HL-60/S4 (cell line): ENCODE results near the gene PBX4.

Experiments used
- in situ Hi-C: fragments of 300-500 bp; cut with MboI; formaldehyde crosslinking; loops from 2 replicates; pipeline ENCODE4 v1.14.3; 2022; ENCODE audit warnings: low sequenced_read_pairs

Gene PBX4

GRCh38 chr19:19531951-19532805, 86.3 kb downstream of the PBX4 start:
- in situ Hi-C loops: loop anchor here (25.0 kb wide), 2 partner anchors 405 to 730 kb away; no protein-coding TSS in a partner anchor

DNA sequence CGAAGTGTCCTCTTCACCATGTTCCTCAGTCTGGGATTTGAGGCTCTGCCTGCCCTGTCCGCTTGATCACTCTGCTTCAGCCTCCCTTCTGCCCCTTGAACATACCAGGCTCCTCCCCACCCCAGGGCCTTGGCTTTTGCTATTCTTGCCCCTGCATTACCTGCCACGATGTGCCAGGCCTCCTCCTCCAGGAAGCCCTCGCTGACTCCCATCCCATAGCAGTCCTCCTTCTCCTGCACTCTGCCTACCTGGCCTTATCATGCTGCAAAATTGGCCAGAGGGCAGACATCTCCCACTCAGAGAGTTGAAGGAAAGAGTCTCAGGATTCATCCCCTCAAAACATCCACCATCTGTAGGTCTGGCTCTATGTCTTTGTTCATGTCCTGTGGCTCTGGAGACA, 87.6 kb downstream of the PBX4 start:
- in situ Hi-C loops: loop anchor here (25.0 kb wide), 2 partner anchors 406 to 731 kb away; no protein-coding TSS in a partner anchor

DNA sequence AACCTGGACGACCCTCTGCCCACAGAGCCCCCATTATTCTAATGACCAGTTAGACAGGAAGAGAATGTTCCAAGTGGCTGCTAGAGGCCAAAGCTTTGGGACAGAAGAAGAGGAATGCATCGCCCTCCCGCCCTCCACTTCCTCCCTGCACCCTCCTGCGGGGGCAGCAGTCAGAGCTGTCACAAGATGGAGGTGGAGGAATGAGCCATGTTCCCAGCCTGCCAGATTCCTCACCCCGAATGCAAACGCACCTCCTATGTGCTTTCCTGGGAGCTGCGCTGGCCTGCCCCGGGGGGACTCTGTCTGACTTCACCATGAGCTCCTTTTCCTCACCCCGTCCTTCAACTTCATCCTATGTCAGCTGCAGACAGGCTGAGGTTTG, 88.1 kb downstream of the PBX4 start:
- in situ Hi-C loops: loop anchor here (25.0 kb wide), 2 partner anchors 407 to 732 kb away; no protein-coding TSS in a partner anchor

- in situ Hi-C loops: loop anchor here (10.0 to 25.0 kb wide), 3 partner anchors 115 to 732 kb away; partner anchors contain the start of gene GMIP
Observed at GRCh38 chr19:19529783-19530422, 88.6 kb downstream of the PBX4 start.

DNA sequence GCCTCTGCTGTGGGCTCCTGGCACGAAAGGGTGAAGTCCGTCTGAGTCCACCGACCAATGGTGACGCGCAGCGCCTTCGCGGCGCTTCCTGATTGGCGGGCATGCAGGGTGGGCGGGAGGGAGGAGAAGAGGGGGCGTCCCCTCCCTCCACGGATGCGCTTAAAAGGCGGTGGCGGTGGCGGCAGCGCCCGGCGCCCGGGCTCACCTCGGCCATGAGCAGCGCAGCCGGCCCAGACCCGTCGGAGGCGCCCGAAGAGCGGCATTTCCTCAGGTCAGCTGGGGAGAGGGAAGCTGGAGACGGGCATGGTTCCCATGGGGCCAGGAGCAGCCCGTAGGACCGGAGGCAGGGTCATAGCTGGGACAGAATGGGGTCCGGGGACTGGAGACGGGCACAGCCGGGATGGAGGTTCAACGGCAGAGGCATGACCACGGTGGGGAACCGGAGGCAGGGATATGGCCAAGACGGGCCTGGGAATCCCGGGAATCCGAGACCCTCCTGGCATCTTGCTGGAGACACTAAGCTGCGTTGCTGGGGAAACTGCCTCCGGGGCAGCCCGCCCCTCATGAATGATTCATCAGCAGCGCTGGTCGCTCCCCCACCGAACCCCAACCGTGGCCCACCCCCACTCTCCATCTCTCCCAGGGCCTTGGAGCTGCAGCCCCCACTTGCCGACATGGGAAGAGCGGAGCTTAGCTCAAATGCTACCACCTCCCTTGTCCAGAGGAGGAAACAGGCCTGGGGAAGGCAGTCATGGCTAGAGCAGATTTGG, 89.6 kb downstream of the PBX4 start, which contains the start of gene YJEFN3:
TSS of gene YJEFN3 (plus strand) at position 191 of the 770 bp plus-strand sequence. CDS start at position 213, 22 bp downstream.
- in situ Hi-C loops: loop anchor here (10.0 to 25.0 kb wide), 3 partner anchors 116 to 733 kb away; partner anchors contain the start of gene GMIP

DNA sequence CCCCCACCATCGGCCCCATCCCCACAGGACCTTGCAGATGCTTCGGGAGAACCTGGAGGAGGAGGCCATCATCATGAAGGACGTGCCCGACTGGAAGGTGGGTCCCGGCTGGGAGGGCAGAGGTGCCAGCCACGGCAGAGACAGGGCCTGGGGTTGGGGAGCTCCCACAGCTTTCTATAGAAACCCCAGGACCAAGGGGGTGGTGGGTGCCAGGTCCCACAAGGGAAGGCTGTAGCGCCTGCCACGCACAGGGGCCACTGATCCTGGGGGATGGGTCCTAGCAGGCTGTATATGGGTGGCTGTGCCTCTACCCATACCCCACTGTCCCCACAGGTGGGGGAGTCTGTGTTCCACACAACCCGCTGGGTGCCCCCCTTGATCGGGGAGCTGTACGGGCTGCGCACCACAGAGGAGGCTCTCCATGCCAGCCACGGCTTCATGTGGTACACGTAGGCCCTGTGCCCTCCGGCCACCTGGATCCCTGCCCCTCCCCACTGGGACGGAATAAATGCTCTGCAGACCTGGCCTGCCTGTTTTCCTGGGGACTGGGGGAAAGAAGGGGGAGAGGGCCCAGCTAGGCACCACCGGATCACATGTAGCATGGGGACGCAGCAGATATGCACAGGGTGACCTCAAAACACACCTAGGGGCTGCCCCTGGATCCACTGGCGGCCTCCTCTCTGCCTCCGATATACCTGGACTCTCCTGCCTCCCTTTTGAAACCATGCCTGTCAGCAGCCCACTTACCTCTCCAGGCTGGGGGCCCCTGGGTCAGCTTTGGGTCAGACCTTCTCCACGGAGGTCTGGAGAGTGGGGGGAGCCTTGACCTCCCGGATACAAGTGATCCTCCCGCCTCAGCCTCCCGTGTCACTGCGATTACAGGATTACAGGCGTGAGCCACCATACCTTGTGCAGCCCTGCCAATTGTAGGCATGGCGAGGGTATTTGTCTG, 90.5 kb downstream of the PBX4 start:
- in situ Hi-C loops: loop anchor here (10.0 to 25.0 kb wide), 3 partner anchors 117 to 734 kb away; partner anchors contain the start of gene GMIP

DNA sequence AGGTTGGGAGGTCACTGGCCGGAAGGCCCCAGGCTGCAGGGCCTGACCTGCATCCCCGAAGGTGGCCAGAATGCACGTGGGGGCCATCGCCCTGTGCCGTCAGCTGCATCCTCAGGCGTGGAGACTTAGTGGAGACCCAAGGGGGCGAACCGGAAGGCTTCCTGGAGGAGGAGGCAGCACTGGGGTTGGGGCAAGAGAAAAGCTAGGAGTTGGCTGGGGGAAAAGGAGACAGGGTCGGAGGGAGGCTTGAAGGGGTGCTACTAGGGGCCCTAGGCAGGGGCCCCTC, 91.2 kb downstream of the PBX4 start:
- in situ Hi-C loops: loop anchor here (10.0 to 25.0 kb wide), 3 partner anchors 117 to 735 kb away; partner anchors contain the start of gene GMIP

GRCh38 chr19:19526581-19527370, 91.7 kb downstream of the PBX4 start:
- in situ Hi-C loops: loop anchor here (10.0 to 25.0 kb wide), 3 partner anchors 118 to 736 kb away; partner anchors contain the start of gene GMIP

DNA sequence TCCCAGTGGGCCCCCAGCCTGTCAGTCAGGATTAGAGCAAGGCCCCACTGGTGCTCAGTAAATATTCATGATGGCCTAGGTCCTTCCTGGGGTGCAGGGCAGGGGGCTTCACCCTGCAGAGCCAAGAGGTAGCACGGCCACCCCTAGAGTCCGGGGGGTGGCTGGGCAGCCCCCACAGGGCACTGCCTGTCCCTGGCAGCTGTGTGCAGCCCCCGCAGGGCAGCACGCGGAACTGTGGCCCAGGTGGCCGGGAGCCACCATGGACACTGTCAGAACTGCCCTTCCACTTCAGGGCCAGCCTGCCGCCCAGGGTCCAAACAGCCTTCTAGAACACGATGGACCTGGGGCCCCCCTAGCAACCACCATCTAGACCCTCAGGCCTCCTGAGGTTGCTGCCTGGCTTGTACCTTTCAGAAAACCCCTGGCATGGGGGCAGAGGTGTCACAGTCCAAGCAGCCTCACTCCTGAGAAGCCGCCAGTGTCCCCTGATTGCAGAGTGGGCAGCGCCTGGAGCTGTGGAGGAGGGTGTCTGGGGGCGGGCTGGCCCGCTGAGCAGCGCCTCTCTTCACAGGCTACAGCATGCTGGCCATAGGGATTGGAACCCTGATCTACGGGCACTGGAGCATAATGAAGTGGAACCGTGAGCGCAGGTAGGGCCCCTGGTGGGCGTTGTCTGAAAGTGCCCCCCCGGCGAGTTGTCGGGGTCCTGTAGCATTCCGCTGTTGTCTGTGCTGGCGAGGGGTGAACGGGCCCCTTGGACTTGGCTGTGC, 92.7 kb downstream of the PBX4 start:
- in situ Hi-C loops: loop anchor here (10.0 to 25.0 kb wide), 3 partner anchors 119 to 737 kb away; partner anchors contain the start of gene GMIP

DNA sequence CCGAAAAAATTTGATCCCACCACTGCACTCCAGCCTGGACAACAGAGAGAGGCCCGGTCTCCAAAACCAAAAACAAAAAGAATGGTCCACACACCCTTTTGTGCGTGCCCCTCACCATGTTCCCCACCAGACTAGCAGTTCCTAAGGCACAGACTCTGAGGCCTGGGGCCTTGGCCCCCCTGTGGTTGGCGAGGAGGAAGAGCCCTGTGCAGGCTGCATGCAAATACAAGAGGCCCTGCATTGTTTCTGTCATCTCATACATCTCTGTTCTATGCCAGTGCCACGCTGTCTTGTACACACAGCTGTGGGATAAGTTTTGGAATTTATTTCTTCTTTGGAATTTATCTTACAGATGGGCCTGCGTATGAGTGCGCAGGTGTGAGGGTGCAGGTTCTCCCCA, 94.4 kb downstream of the PBX4 start:
- in situ Hi-C loops: loop anchor here (10.0 kb wide), 1 partner anchor 121 kb away; the partner anchor contains the start of gene GMIP

DNA sequence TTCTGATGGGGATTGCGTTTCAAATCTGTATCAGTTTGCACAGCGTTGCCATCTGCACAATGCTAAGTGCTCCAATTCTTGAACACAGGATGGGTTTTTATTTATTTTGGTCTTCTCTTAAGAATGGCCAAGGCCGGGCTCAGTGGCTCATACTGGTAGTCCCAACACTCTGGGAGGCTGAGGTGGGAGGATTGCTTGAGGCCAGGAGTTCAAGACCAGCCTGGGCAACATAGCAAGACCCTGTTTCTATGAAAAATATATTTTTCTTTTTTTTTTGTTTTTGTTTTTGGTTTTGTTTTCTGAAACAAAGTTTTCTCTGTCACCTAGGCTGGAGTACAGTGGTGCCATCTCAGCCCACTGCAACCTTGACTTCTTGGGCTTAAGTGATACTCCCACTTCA, 95.3 kb downstream of the PBX4 start:
- in situ Hi-C loops: loop anchor here (10.0 kb wide), 1 partner anchor 122 kb away; the partner anchor contains the start of gene GMIP

DNA sequence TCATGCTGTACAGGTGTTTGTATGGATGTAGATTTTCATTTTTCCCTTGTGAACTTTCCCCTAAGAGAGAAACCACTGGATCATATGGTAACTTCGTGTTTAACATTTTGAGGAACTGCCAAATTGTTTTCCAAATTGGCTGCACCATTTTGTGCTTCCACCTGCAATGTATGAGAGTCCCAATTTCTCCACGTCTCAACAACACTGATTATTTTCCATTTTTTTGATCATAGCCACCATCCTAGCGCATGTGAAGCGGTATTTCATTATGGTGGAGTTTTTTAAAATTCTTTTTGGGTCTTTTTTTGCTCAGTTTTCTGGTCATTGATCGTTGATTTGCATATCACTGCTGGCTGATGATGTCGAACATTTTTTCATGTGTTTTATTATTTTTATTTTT, 97.5 kb downstream of the PBX4 start:
- in situ Hi-C loops: loop anchor here (10.0 kb wide), 1 partner anchor 124 kb away; the partner anchor contains the start of gene GMIP

- in situ Hi-C loops: no loop called here
Observed at GRCh38 chr19:19517235-19517619, 101.3 kb downstream of the PBX4 start.

- in situ Hi-C loops: no loop called here
Observed at GRCh38 chr19:19515642-19516519, 102.6 kb downstream of the PBX4 start, which contains the start of gene NDUFA13. Gene NDUFA13, plus strand, starts transcription at chr19:19516225. Its CDS starts 14 bp downstream, at chr19:19516239.

DNA sequence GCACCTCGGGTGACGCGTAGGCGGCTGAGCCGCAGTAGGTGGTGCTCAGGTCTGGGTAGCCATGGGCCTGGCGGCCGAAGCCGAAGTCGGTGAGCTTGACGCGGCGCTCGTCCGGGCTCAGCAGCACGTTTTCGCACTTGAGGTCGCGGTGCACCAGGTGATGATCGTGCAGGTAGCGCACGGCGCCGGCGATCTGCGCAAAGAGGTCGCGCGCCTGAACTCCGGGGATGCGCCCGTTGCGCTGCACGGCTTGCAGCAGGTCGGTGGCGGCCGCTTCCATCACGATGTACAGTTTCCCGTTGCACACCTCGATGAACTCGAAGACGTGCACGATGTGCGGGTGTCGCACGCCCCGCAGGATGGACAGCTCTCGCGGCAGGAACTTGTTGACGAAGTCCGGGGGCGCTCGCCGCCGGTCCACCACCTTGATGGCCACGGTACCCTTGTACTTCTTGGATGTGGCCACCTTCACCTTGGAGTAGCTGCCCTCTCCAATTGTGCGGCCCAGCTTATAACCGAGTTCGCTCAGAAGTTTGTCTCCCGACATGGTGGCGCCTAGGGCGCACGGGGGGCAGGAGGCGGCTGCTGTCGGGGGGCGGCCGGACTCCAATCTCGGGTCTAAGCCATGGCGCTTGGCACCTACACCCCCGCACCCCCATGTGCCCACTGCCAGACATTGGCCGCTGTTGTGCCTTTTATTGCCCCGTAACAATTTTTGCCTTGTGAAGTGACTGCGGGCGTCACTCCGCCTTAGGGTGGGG, 103.4 kb downstream of the PBX4 start, which contains the start of gene TSSK6:
TSS of gene TSSK6 (minus strand) at position 668 of the 761 bp plus-strand sequence. CDS start at position 547, 121 bp downstream.
- in situ Hi-C loops: no loop called here

GRCh38 chr19:19514215-19514657, 104.3 kb downstream of the PBX4 start:
- in situ Hi-C loops: no loop called here
